Prostate gland (tissue), 2 donors: ENCODE data around the gene PBRM1. TPM values are rescaled to one million over a fixed set of nuclear protein-coding genes. Genes with fewer than 3 reads are reported as not detected.

ENCODE experiments used
- DNase-seq: peaks from one replicate; pipeline ENCODE4 v3.0.0-alpha.2; 2019; ENCODE audit warnings: low spot score
- H3K27ac ChIP-seq, 2 donors: fragments of 200-600 bp; sonication (generic); 2 replicates each; pipeline ENCODE4 v1.5.1; 2017 to 2019
- H3K27me3 ChIP-seq: fragments of 200-600 bp; sonication (generic); replicated peaks from 2 replicates; pipeline ENCODE4 v1.5.1; 2019; ENCODE audit not compliant: insufficient read depth
- H3K36me3 ChIP-seq, 2 donors: fragments of 200-600 bp; sonication (generic); 1 replicate in 1 of 2; 2 replicates in 1 of 2; pipeline versions ENCODE4 v1.5.1 to v1.8.1; 2017 to 2019
- H3K4me1 ChIP-seq: fragments of 200-600 bp; sonication (generic); replicated peaks from 2 replicates; pipeline ENCODE4 v1.5.1; 2019
- H3K4me3 ChIP-seq, 2 donors: fragments of 200-600 bp; sonication (generic); 2 replicates each; pipeline ENCODE4 v1.5.1; 2017 to 2019
- H3K9me3 ChIP-seq: fragments of 200-600 bp; sonication (generic); 2 replicates; pipeline ENCODE4 v1.5.1; 2017
- CTCF ChIP-seq, 4 experiments: fragments of 200-600 bp in 2 of 4; fragments of 450-650 bp in 2 of 4; sonication (generic) in 2 of 4; IDR thresholded peaks; 1 replicate in 3 of 4; 2 replicates in 1 of 4; pipeline ENCODE4 v1.5.1; 2016 to 2019; ENCODE audit warnings: antibody characterized with exemption in 4 of 4, mild to moderate bottlenecking in 2 of 4, moderate library complexity in 2 of 4
- POLR2A ChIP-seq: fragments of 450-650 bp; IDR thresholded peaks from one replicate; pipeline ENCODE4 v1.6.1; 2016; ENCODE audit warnings: antibody characterized with exemption, mild to moderate bottlenecking
- POLR2AphosphoS5 ChIP-seq: sonication (generic); formaldehyde crosslinking; IDR thresholded peaks from one replicate; pipeline ENCODE4 v1.6.1; 2017; ENCODE audit warnings: antibody characterized with exemption
- whole genome bisulfite sequencing: methylation state at CpG from one replicate; pipeline ENCODE4 v1.1.5; 2018; 5-methylcytosine and 5-hydroxymethylcytosine counted together
- intact Hi-C: fragments of 100-400 bp; cut with DNase I; formaldehyde crosslinking; loops from one replicate; pipeline ENCODE4 v1.14.2; 2022
- total RNA-seq, 2 donors: library from RNA; depleted of rRNA; stranded (reverse); fragments of >200 nt; gene quantifications; one replicate each; pipeline ENCODE4 v1.1.0, GENCODE V29; 2016

Gene PBRM1
- total RNA-seq, 2 donors from 2014 or later = 72.5 to 77.5 TPM

GRCh38 chr3:52512105-52512504 is 173.6 kb downstream of the PBRM1 start:
- WGBS = 78% methylated on average over 8 of the region's 8 CpGs
- no peaks in the 10 kb centered on the region for H3K27me3 ChIP-seq

DNA sequence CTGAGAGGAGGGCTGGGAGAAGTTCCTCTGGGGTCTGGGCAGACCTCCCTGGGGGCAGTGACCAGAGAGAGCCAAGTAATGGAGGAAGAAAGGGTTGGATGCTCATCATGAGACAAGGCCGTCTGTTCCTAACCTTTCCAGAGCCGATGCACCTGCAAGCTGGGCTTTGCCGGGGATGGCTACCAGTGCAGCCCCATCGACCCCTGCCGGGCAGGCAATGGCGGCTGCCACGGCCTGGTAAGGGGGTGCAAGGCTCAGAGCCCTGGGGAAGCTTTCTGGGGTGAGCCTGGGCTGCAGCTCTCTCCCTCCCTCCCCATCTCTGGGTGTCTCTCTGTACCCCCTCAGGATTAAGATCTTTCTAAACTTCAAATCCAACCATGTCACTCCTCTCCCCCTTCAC is 174.2 kb downstream of the PBRM1 start:
- TF ChIP-seq POLR2AphosphoS5 (no peak), POLR2A (no peak), CTCF (IDR thresholded peaks at IDR 0.05) (no peak)
- 88% methylated on average over 7 of the region's 7 CpGs for WGBS
- no peaks in the 10 kb centered on the region for H3K36me3 ChIP-seq
- DNase-seq = no peak
- intact Hi-C loops = no loop called here
- no peak overlapping the region for H3K4me3 ChIP-seq
- no peaks in the 10 kb centered on the region for H3K9me3 ChIP-seq
- H3K4me1 ChIP-seq = no peaks in the 10 kb centered on the region
- H3K27me3 ChIP-seq = no peaks in the 10 kb centered on the region
- no peak overlapping the region for H3K27ac ChIP-seq

More at GRCh38 chr3:52512105-52512504, 173.6 kb downstream of the PBRM1 start:
- TF ChIP-seq CTCF (IDR thresholded peaks at IDR 0.05) (no peak), POLR2AphosphoS5 (no peak), POLR2A (no peak)
- intact Hi-C loops = no loop called here
- H3K4me1 ChIP-seq = no peaks in the 10 kb centered on the region
- H3K4me3 ChIP-seq = no peak overlapping the region
- H3K36me3 ChIP-seq = no peaks in the 10 kb centered on the region
- no peak overlapping the region for H3K27ac ChIP-seq
- DNase-seq = no peak
- no peaks in the 10 kb centered on the region for H3K9me3 ChIP-seq

DNA sequence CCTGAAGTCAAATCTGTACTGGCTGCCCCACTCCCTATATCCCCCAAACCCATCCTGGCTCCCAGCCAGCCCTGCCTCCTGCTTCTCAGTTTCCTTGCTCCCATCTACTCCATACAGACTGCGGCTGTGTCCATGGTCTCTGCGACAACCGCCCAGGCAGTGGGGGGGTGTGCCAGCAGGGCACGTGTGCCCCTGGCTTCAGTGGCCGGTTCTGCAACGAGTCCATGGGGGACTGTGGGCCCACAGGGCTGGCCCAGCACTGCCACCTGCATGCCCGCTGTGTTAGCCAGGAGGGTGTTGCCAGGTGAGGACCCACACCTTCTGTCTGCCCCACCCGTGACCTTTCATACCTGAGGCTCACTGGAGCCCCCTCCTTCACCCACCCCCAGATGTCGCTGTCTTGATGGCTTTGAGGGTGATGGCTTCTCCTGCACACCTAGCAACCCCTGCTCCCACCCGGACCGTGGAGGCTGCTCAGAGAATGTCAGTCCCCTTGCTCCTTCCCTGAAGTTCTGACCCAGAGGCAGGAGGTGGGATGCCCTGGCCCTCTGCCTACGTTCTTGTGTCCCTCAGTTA is 175.9 kb downstream of the PBRM1 start:
- Histone ChIP-seq H3K4me1 (no peaks in the 10 kb centered on the region), H3K36me3 (no peaks in the 10 kb centered on the region), H3K27ac (no peak overlapping the region), H3K4me3 (no peak overlapping the region), H3K27me3 (no peaks in the 10 kb centered on the region), H3K9me3 (no peaks in the 10 kb centered on the region)
- TF ChIP-seq CTCF (IDR thresholded peaks at IDR 0.05) (no peak), POLR2A (no peak), POLR2AphosphoS5 (no peak)
- intact Hi-C loops = no loop called here
- no peak for DNase-seq
- 55% methylated on average over 12 of the region's 12 CpGs for whole genome bisulfite sequencing

- no peak for TF ChIP-seq POLR2A
- TF ChIP-seq CTCF (IDR thresholded peaks at IDR 0.05) = no peak
- no peak for TF ChIP-seq POLR2AphosphoS5
- H3K27me3 ChIP-seq = no peaks in the 10 kb centered on the region
- intact Hi-C loops = no loop called here
Observed at GRCh38 chr3:52507359-52507758, 178.4 kb downstream of the PBRM1 start.

DNA sequence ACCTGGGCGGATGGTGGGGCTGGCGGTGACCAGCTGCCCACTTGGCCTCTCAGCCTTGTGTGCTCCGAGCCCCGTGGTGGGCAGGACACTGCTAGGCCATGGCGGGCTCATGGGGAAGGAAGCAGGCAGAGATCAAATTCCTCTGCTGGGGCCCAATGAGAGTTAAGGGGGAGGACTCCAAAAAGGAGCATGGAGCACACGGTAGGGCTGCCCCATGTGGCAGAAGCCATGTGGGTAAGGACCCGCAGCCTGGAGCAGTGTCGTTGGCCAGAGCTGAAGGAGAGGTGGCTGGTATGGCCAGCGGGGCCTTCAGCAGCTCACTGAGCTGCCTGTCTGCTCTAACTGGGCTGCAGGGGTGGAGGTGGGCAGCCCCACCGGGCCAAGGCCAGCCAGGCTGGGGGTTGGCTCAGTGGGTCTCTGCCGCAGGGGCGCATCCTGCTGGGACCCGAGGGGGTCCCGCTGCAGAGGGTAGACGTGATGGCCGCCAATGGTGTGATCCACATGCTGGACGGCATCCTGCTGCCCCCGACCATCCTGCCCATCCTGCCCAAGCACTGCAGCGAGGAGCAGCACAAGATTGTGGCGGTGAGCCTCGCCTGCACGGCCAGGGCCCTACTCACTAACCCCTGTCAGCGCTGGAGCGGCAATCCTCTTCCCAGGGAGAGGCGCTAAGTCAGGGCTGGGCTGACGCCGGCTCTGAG is 179.3 kb downstream of the PBRM1 start:
- no peaks in the 10 kb centered on the region for H3K36me3 ChIP-seq
- TF ChIP-seq CTCF (IDR thresholded peaks at IDR 0.05) = no peak
- no peak for TF ChIP-seq POLR2A
- no peak for TF ChIP-seq POLR2AphosphoS5
- H3K27ac ChIP-seq = no peak overlapping the region
- intact Hi-C loops = no loop called here
- H3K9me3 ChIP-seq = no peaks in the 10 kb centered on the region
- H3K27me3 ChIP-seq = no peaks in the 10 kb centered on the region
- no peak overlapping the region for H3K4me3 ChIP-seq
- WGBS = 84% methylated on average over 16 of the region's 27 CpGs
- DNase-seq = no peak
- no peaks in the 10 kb centered on the region for H3K4me1 ChIP-seq

More at GRCh38 chr3:52507359-52507758, 178.4 kb downstream of the PBRM1 start:
- Histone ChIP-seq H3K9me3 (no peaks in the 10 kb centered on the region), H3K27ac (no peak overlapping the region), H3K4me3 (no peak overlapping the region), H3K36me3 (no peaks in the 10 kb centered on the region), H3K4me1 (no peaks in the 10 kb centered on the region)
- DNase-seq = no peak
- WGBS = 68% methylated on average over 5 of the region's 5 CpGs
